B cell (primary cell): ENCODE data around the gene LZTS2. TPM values are rescaled to one million over a fixed set of nuclear protein-coding genes. Genes with fewer than 3 reads are reported as not detected.
"Not testable (repeated sequence)": the region's sequence is repeated elsewhere in the genome, so short reads cannot be mapped to it uniquely, and the experiment has no call there.

Experiments
- ATAC-seq: fragments of 200-7000 bp; cut with Tn5 transposase; one replicate; pipeline ENCODE4 v1.10.0; 2021; ENCODE audit warnings: low read depth, mild to moderate bottlenecking, moderate number of reproducible peaks, moderate library complexity
- CTCF ChIA-PET: fragments of 350-600 bp; sonication (Branson Sonifier 250); formaldehyde crosslinking; loops from one replicate; lab custom pipeline; 2021; ENCODE audit warnings: antibody characterized with exemption, inconsistent platforms; lab: Charles Lee
- POLR2A ChIA-PET: fragments of 350-600 bp; sonication (Branson Sonifier 250); formaldehyde crosslinking; loops from one replicate; lab custom pipeline; 2021; ENCODE audit warnings: antibody characterized with exemption; lab: Charles Lee
- DNase-seq: peaks from one replicate; pipeline ENCODE4 v3.0.0; 2013
- H2AFZ ChIP-seq: 2 replicates; pipeline ENCODE4 v1.6.1; 2012; ENCODE audit warnings: mild to moderate bottlenecking, low read depth, low read length; ENCODE audit not compliant: insufficient read depth, poor library complexity, severe bottlenecking
- H3K27ac ChIP-seq, 2 donors: 1 replicate in 1 of 2; 2 replicates in 1 of 2; pipeline ENCODE4 v1.5.1; 2012 to 2013; ENCODE audit warnings: low read length in 2 of 2, mild to moderate bottlenecking in 2 of 2, moderate library complexity in 1 of 2
- H3K27me3 ChIP-seq, 4 experiments: fragments of 200-600 bp in 1 of 4; sonication (generic) in 1 of 4; replicated peaks in 1 of 4; 1 replicate in 2 of 4; 2 replicates in 2 of 4; pipeline versions ENCODE4 v1.6.1 to v1.7.0; 2013 to 2016; ENCODE audit warnings: low read length in 3 of 4, mild to moderate bottlenecking in 2 of 4, mixed read lengths in 1 of 4, moderate library complexity in 1 of 4; ENCODE audit not compliant: insufficient read depth in 4 of 4, control insufficient read depth in 3 of 4; ENCODE audit errors: control extremely low read depth in 1 of 4
- H3K36me3 ChIP-seq, 2 experiments: replicated peaks in 1 of 2; 1 replicate in 1 of 2; 2 replicates in 1 of 2; pipeline versions ENCODE4 v1.6.1 to v1.7.1; 2013; ENCODE audit warnings: low read length in 1 of 2; ENCODE audit not compliant: insufficient read depth in 2 of 2, control insufficient read depth in 1 of 2; ENCODE audit errors: control extremely low read depth in 1 of 2, extremely low read depth in 1 of 2
- H3K4me1 ChIP-seq, 2 donors: fragments of 200-600 bp in 1 of 2; sonication (generic) in 1 of 2; 1 replicate in 1 of 2; 2 replicates in 1 of 2; pipeline versions ENCODE4 v1.5.1 to v1.6.1; 2013 to 2017; ENCODE audit warnings: low read length in 2 of 2; ENCODE audit not compliant: control insufficient read depth in 2 of 2, insufficient read depth in 2 of 2
- H3K4me2 ChIP-seq: replicated peaks from 2 replicates; pipeline ENCODE3; 2012; ENCODE audit warnings: mild to moderate bottlenecking, low read depth, low read length; ENCODE audit not compliant: poor library complexity, severe bottlenecking
- H3K4me3 ChIP-seq, 5 experiments: fragments of 200-600 bp in 1 of 5; sonication (generic) in 1 of 5; 1 replicate in 3 of 5; 2 replicates in 2 of 5; pipeline versions ENCODE4 v1.5.1 to v1.7.0; 2011 to 2016; ENCODE audit warnings: low read length in 4 of 5, mild to moderate bottlenecking in 4 of 5, low read depth in 2 of 5, control low read depth in 1 of 5, moderate library complexity in 1 of 5; ENCODE audit not compliant: insufficient read depth in 1 of 5; ENCODE audit errors: control extremely low read depth in 1 of 5, extremely low read depth in 1 of 5
- H3K79me2 ChIP-seq: fragments of 200-600 bp; sonication (generic); one replicate; pipeline ENCODE4 v1.6.0; 2016; ENCODE audit warnings: low read length; ENCODE audit not compliant: control insufficient read depth, insufficient read depth
- H3K9ac ChIP-seq: fragments of 200-600 bp; sonication (generic); 2 replicates; pipeline ENCODE4 v1.6.1; 2017; ENCODE audit warnings: mild to moderate bottlenecking, low read length, moderate library complexity
- H3K9me3 ChIP-seq, 3 donors: one replicate each; pipeline versions ENCODE4 v1.6.1 to v1.7.1; 2013; ENCODE audit warnings: low read length in 2 of 3; ENCODE audit not compliant: control insufficient read depth in 2 of 3, insufficient read depth in 1 of 3; ENCODE audit errors: control extremely low read depth in 1 of 3
- H4K20me1 ChIP-seq: 2 replicates; pipeline ENCODE4 v1.6.0; 2012; ENCODE audit warnings: mild to moderate bottlenecking, low read length; ENCODE audit not compliant: insufficient read depth, control insufficient read depth, poor library complexity, severe bottlenecking
- H3K27ac Mint-ChIP-seq: one replicate; pipeline ENCODE4 v1.8.0; 2021; ENCODE audit warnings: mixed read lengths
- H3K27me3 Mint-ChIP-seq: one replicate; pipeline ENCODE4 v1.8.0; 2021; ENCODE audit warnings: mixed read lengths
- H3K4me1 Mint-ChIP-seq: one replicate; pipeline ENCODE4 v1.8.0; 2021; ENCODE audit warnings: mixed read lengths
- H3K4me3 Mint-ChIP-seq: one replicate; pipeline ENCODE4 v1.8.0; 2021; ENCODE audit warnings: mixed read lengths
- H3K9me3 Mint-ChIP-seq: one replicate; pipeline ENCODE4 v1.8.0; 2022; ENCODE audit warnings: mixed read lengths; ENCODE audit not compliant: insufficient read depth
- CTCF ChIP-seq: fragments of 200-600 bp; IDR thresholded peaks from one replicate; pipeline ENCODE4 v1.8.0; 2022; ENCODE audit warnings: antibody characterized with exemption, mild to moderate bottlenecking
- EZH2 ChIP-seq: IDR thresholded peaks from 2 replicates; pipeline ENCODE4 v1.6.1; 2012; ENCODE audit warnings: borderline replicate concordance, low read depth, mild to moderate bottlenecking, moderate library complexity, low read length; ENCODE audit not compliant: insufficient read depth, poor library complexity, severe bottlenecking
- WGBS: methylation state at CpG from one replicate; pipeline ENCODE4 v1.1.5; 2013; ENCODE audit warnings: missing lambda C conversion rate; ENCODE audit not compliant: insufficient coverage; 5-methylcytosine and 5-hydroxymethylcytosine counted together
- intact Hi-C: fragments of 100-400 bp; cut with micrococcal nuclease; formaldehyde crosslinking; loops from one replicate; pipeline ENCODE4 v1.10.0; 2022
- polyA plus RNA-seq: library from polyadenylated mRNA; depleted of rRNA; stranded (reverse); fragments of >200 nt; gene quantifications from 2 replicates; pipeline ENCODE4 v1.2.3, GENCODE V29; 2012
- total RNA-seq, 2 donors: library from RNA; stranded (reverse); fragments of 120-200 nt in 1 of 2; gene quantifications; 1 replicate in 1 of 2; 2 replicates in 1 of 2; pipeline versions ENCODE4 v1.2.3 to v1.2.4, GENCODE V29; 2013 to 2022

The LZTS2 gene
- total and polyA plus RNA-seq, 2 donors (not counting 1 experiment from before 2014, with no cell fraction given) = 23.2 to 36.9 TPM

GRCh38 chr10:101032637-101033224 is 33.1 kb downstream of the LZTS2 start:
- H3K9me3 Mint-ChIP-seq = no peaks in the 10 kb centered on the region
- ChIA-PET POLR2A (interaction anchor here (0.6 to 2.1 kb wide), 6 partner anchors 9 to 1473 kb away, joined by 3 to 13 read pairs (median 6); no protein-coding TSS in a partner anchor), CTCF (interaction anchor here (0.8 to 6.4 kb wide), 7 partner anchors 9 to 65 kb away, joined by 3 to 72 read pairs (median 8); partner anchors contain the start of gene KAZALD1)
- Histone ChIP-seq H3K4me2 (peak overlapping the region; percentile 92), H3K9me3 (peaks cover 0 to 2% (median 0%) of the 10 kb centered on the region in 3 donors), H3K4me3 (peak overlapping the region; percentile 32 to 96 (median 79)), H3K4me1 (peaks cover 14 to 26% of the 10 kb centered on the region in 2 donors), H3K9ac (peak overlapping the region; percentile 78), H4K20me1 (peaks cover 4% of the 10 kb centered on the region), H3K79me2 (no peaks in the 10 kb centered on the region), H2AFZ (peak overlapping the region; percentile 77), H3K27ac (peak overlapping the region; percentile 2 to 65), H3K27me3 (peaks cover 0 to 24% (median 12%) of the 10 kb centered on the region in 4 experiments), H3K36me3 (peaks cover 0 to 10% of the 10 kb centered on the region in 2 experiments)
- H3K27me3 Mint-ChIP-seq = peaks cover 12% of the 10 kb centered on the region
- H3K4me3 Mint-ChIP-seq = peak overlapping the region; percentile 88
- ATAC-seq (peak; percentile 1), DNase-seq (no peak)
- intact Hi-C loops = loop anchor here (1.0 kb wide), 2 partner anchors 9 to 28 kb away; no protein-coding TSS in a partner anchor
- 15% methylated on average over 6 of the region's 6 CpGs for WGBS
- TF ChIP-seq CTCF = no peak
- peaks cover 19% of the 10 kb centered on the region for H3K4me1 Mint-ChIP-seq
- peak overlapping the region; percentile 83 for H3K27ac Mint-ChIP-seq

GRCh38 chr10:101033276-101033675 is 33.7 kb downstream of the LZTS2 start:
- Histone ChIP-seq H3K4me1 (peaks cover 14 to 26% of the 10 kb centered on the region in 2 donors), H3K27me3 (peaks cover 0 to 19% (median 9%) of the 10 kb centered on the region in 4 experiments), H3K27ac (no peak overlapping the region), H3K9ac (no peak overlapping the region), H3K4me2 (no peak overlapping the region), H3K9me3 (peaks cover 0 to 2% (median 0%) of the 10 kb centered on the region in 3 donors), H3K79me2 (no peaks in the 10 kb centered on the region), H4K20me1 (peaks cover 4% of the 10 kb centered on the region), H3K4me3 (no peak overlapping the region), H3K36me3 (peaks cover 0 to 14% of the 10 kb centered on the region in 2 experiments), H2AFZ (no peak overlapping the region)
- H3K27me3 Mint-ChIP-seq = peaks cover 8% of the 10 kb centered on the region
- TF ChIP-seq EZH2 (no peak), CTCF (no peak)
- no peak for ATAC-seq
- intact Hi-C loops = no loop called here
- H3K27ac Mint-ChIP-seq = no peak overlapping the region
- H3K4me1 Mint-ChIP-seq = peaks cover 19% of the 10 kb centered on the region
- DNase-seq = peak; percentile 4
- peak overlapping the region; percentile 88 for H3K4me3 Mint-ChIP-seq
- ChIA-PET POLR2A (no interaction called here), CTCF (interaction anchor here (6.4 kb wide), 1 partner anchor 8 kb away, joined by 72 read pairs; no protein-coding TSS in a partner anchor)
- WGBS = no CpG with 5 or more reads among the region's 3 CpGs
- no peaks in the 10 kb centered on the region for H3K9me3 Mint-ChIP-seq

GRCh38 chr10:101034404-101034803 is 34.8 kb downstream of the LZTS2 start:
- H3K9me3 Mint-ChIP-seq, intact Hi-C loops, H3K9ac ChIP-seq, H3K4me3 Mint-ChIP-seq, H3K4me3 ChIP-seq, H2AFZ ChIP-seq, H3K27ac Mint-ChIP-seq, H3K79me2 ChIP-seq, POLR2A ChIA-PET, H4K20me1 ChIP-seq, H3K27me3 Mint-ChIP-seq, H3K4me2 ChIP-seq, DNase-seq, H3K27me3 ChIP-seq, H3K9me3 ChIP-seq, H3K27ac ChIP-seq, ATAC-seq: not testable (repeated sequence)
- CTCF ChIA-PET = interaction anchor here (0.8 to 1.3 kb wide), 4 partner anchors 9 to 108 kb away, joined by 3 to 9 read pairs (median 3); no protein-coding TSS in a partner anchor
- peaks cover 19% of the 10 kb centered on the region for H3K4me1 Mint-ChIP-seq
- peaks cover 0 to 14% of the 10 kb centered on the region in 2 experiments for H3K36me3 ChIP-seq
- peaks cover 14 to 26% of the 10 kb centered on the region in 2 donors for H3K4me1 ChIP-seq
- 94% methylated on average over 4 of the region's 4 CpGs for WGBS
